HG03432 (cell line): ENCODE measurements around the gene PRND.
"Not testable (repeated sequence)": the region's sequence is repeated elsewhere in the genome, so short reads cannot be mapped to it uniquely, and the experiment has no call there.

ENCODE experiments used
- ATAC-seq: cut with Tn5 transposase; IDR thresholded peaks from one replicate; pipeline ENCODE4 v1.9.1; 2021; ENCODE audit warnings: mild to moderate bottlenecking, moderate library complexity; ENCODE audit not compliant: unreplicated experiment

Gene PRND

GRCh38 chr20:4721719-4722118 lies at the start of gene PRND:
PRND (plus strand) TSS chr20:4721909; CDS start chr20:4724552, 2,643 bp downstream.
- ATAC-seq: no peak

- ATAC-seq: no peak
Observed at GRCh38 chr20:4672948-4673347, 48.8 kb upstream of the PRND start.

- no peak for ATAC-seq
Observed at GRCh38 chr20:4673371-4674001, 48.2 kb upstream of the PRND start.

GRCh38 chr20:4674672-4675071 lies 47.0 kb upstream of the PRND start:
- ATAC-seq: no peak

GRCh38 chr20:4677846-4678245 lies 43.9 kb upstream of the PRND start:
- ATAC-seq: no peak

- ATAC-seq: no peak
Observed at GRCh38 chr20:4681401-4681800, 40.3 kb upstream of the PRND start.

GRCh38 chr20:4681991-4682401 lies 39.7 kb upstream of the PRND start:
- no peak for ATAC-seq

GRCh38 chr20:4682682-4683081 lies 39.0 kb upstream of the PRND start:
- ATAC-seq: no peak

GRCh38 chr20:4683261-4683660 lies 38.4 kb upstream of the PRND start:
- no peak for ATAC-seq

GRCh38 chr20:4684837-4685413 lies 36.8 kb upstream of the PRND start:
- no peak for ATAC-seq

GRCh38 chr20:4685923-4686221 lies 35.8 kb upstream of the PRND start:
- no peak for ATAC-seq

- ATAC-seq: no peak
Observed at GRCh38 chr20:4688305-4688704, 33.4 kb upstream of the PRND start.

- ATAC-seq: no peak
Observed at GRCh38 chr20:4689220-4689619, 32.5 kb upstream of the PRND start.

GRCh38 chr20:4691753-4692152 lies 30.0 kb upstream of the PRND start:
- no peak for ATAC-seq

- ATAC-seq: no peak
Observed at GRCh38 chr20:4694076-4694475, 27.6 kb upstream of the PRND start.

- ATAC-seq: no peak
Observed at GRCh38 chr20:4697189-4697830, 24.4 kb upstream of the PRND start.

GRCh38 chr20:4697831-4698221 lies 23.9 kb upstream of the PRND start:
- no peak for ATAC-seq

- ATAC-seq: no peak
Observed at GRCh38 chr20:4699216-4699615, 22.5 kb upstream of the PRND start.

GRCh38 chr20:4699957-4700356 lies 21.8 kb upstream of the PRND start:
- no peak for ATAC-seq

GRCh38 chr20:4702562-4703280 lies 19.0 kb upstream of the PRND start:
- no peak for ATAC-seq

- ATAC-seq: no peak
Observed at GRCh38 chr20:4703281-4703676, 18.4 kb upstream of the PRND start.

GRCh38 chr20:4706941-4707340 lies 14.8 kb upstream of the PRND start:
- not testable (repeated sequence) for ATAC-seq
